MM.1S (cell line): ENCODE results near the gene PARVA.

Experiments
- DNase-seq: peaks from one replicate; pipeline ENCODE4 v3.0.0-alpha.2; 2015
- H2AFZ ChIP-seq: fragments of 300-600 bp; sonication (generic); 2 replicates; pipeline ENCODE4 v1.6.0; 2016; ENCODE audit warnings: antibody characterized with exemption, low read length
- H3F3A ChIP-seq: fragments of 300-600 bp; sonication (generic); 2 replicates; pipeline ENCODE4 v1.6.1; 2016; ENCODE audit warnings: mild to moderate bottlenecking, antibody characterized with exemption, low read length, moderate library complexity, mixed read lengths; ENCODE audit not compliant: insufficient read depth
- H3K27ac ChIP-seq: fragments of 300-600 bp; sonication (generic); 2 replicates; pipeline ENCODE4 v1.5.1; 2016; ENCODE audit warnings: mild to moderate bottlenecking, low read length
- H3K27me3 ChIP-seq: fragments of 300-600 bp; sonication (generic); replicated peaks from 2 replicates; pipeline ENCODE4 v1.6.0; 2016; ENCODE audit warnings: low read length; ENCODE audit not compliant: insufficient read depth
- H3K36me3 ChIP-seq: fragments of 300-600 bp; sonication (generic); replicated peaks from 2 replicates; pipeline ENCODE4 v1.6.1; 2016; ENCODE audit warnings: mild to moderate bottlenecking, low read length, mixed read lengths; ENCODE audit not compliant: insufficient read depth
- H3K4me1 ChIP-seq: fragments of 300-600 bp; sonication (generic); 2 replicates; pipeline ENCODE4 v1.6.1; 2016; ENCODE audit warnings: low read length, mixed read lengths
- H3K4me2 ChIP-seq: fragments of 300-600 bp; sonication (generic); 2 replicates; pipeline ENCODE4 v1.6.0; 2016; ENCODE audit warnings: low read depth, low read length
- H3K4me3 ChIP-seq: fragments of 300-600 bp; sonication (generic); 2 replicates; pipeline ENCODE4 v1.5.1; 2016; ENCODE audit warnings: low read length, mixed read lengths
- H3K79me2 ChIP-seq: fragments of 300-600 bp; sonication (generic); 2 replicates; pipeline ENCODE4 v1.6.1; 2016; ENCODE audit warnings: mixed run types, low read length, mixed read lengths
- H3K9ac ChIP-seq: fragments of 300-600 bp; sonication (generic); 2 replicates; pipeline ENCODE4 v1.6.1; 2016; ENCODE audit warnings: low read length, mixed read lengths
- H3K9me2 ChIP-seq: fragments of 300-600 bp; sonication (generic); replicated peaks from 2 replicates; pipeline ENCODE4 v1.6.1; 2016; ENCODE audit warnings: mild to moderate bottlenecking, low read length, mixed read lengths; ENCODE audit not compliant: insufficient read depth
- H3K9me3 ChIP-seq: fragments of 300-600 bp; sonication (generic); replicated peaks from 2 replicates; pipeline ENCODE4 v1.6.1; 2016; ENCODE audit warnings: mild to moderate bottlenecking, low read length, mixed read lengths; ENCODE audit not compliant: insufficient read depth
- H4K20me1 ChIP-seq: fragments of 300-600 bp; sonication (generic); 2 replicates; pipeline ENCODE4 v1.6.1; 2016; ENCODE audit warnings: mild to moderate bottlenecking, low read length, moderate library complexity, mixed read lengths; ENCODE audit not compliant: insufficient read depth
- CTCF ChIP-seq: fragments of 300-600 bp; sonication (generic); IDR thresholded peaks from 2 replicates; pipeline ENCODE4 v1.5.1; 2016; ENCODE audit warnings: antibody characterized with exemption, low read length, mixed read lengths
- EZH2 ChIP-seq: fragments of 300-600 bp; sonication (generic); optimal IDR thresholded peaks from 2 replicates; pipeline ENCODE3; 2017; ENCODE audit warnings: low read depth, mild to moderate bottlenecking, antibody characterized with exemption, low read length, mixed read lengths
- EZH2phosphoT487 ChIP-seq: fragments of 300-600 bp; sonication (generic); IDR thresholded peaks from 2 replicates; pipeline ENCODE4 v1.6.1; 2018; ENCODE audit warnings: antibody characterized with exemption, low read length

The PARVA gene

GRCh38 chr11:12539572-12539971, 162.2 kb downstream of the PARVA start:
- TF ChIP-seq EZH2phosphoT487 (no peak), CTCF (no peak), EZH2 (no peak)
- no peaks in the 10 kb centered on the region for H4K20me1 ChIP-seq
- no peaks in the 10 kb centered on the region for H3K27me3 ChIP-seq
- no peak overlapping the region for H3K27ac ChIP-seq
- no peaks in the 10 kb centered on the region for H3K9me2 ChIP-seq
- no peak overlapping the region for H2AFZ ChIP-seq
- H3K4me2 ChIP-seq, result no peak overlapping the region
- H3K9ac ChIP-seq, result no peak overlapping the region
- no peaks in the 10 kb centered on the region for H3K79me2 ChIP-seq
- no peak overlapping the region for H3K4me3 ChIP-seq
- no peaks in the 10 kb centered on the region for H3K9me3 ChIP-seq
- H3K4me1 ChIP-seq, result no peaks in the 10 kb centered on the region
- no peaks in the 10 kb centered on the region for H3K36me3 ChIP-seq
- DNase-seq, result no peak
- H3F3A ChIP-seq, result no peaks in the 10 kb centered on the region

- no peak overlapping the region for H3K4me2 ChIP-seq
- no peak overlapping the region for H2AFZ ChIP-seq
- H3K4me1 ChIP-seq, result no peaks in the 10 kb centered on the region
Measured at GRCh38 chr11:12540075-12540680, 162.8 kb downstream of the PARVA start.

GRCh38 chr11:12540913-12541582, 163.7 kb downstream of the PARVA start:
- H3K4me3 ChIP-seq, result no peak overlapping the region
- no peaks in the 10 kb centered on the region for H3K9me3 ChIP-seq
- no peaks in the 10 kb centered on the region for H3K9me2 ChIP-seq
- H3K36me3 ChIP-seq, result no peaks in the 10 kb centered on the region
- no peak for TF ChIP-seq CTCF
- no peak for TF ChIP-seq EZH2
- no peak for TF ChIP-seq EZH2phosphoT487
- H3K27ac ChIP-seq, result no peak overlapping the region
- no peak overlapping the region for H2AFZ ChIP-seq
- H3K9ac ChIP-seq, result no peak overlapping the region
- no peak for DNase-seq
- no peaks in the 10 kb centered on the region for H3K27me3 ChIP-seq
- no peaks in the 10 kb centered on the region for H3F3A ChIP-seq
- H3K4me2 ChIP-seq, result no peak overlapping the region
- H3K4me1 ChIP-seq, result no peaks in the 10 kb centered on the region
- H4K20me1 ChIP-seq, result no peaks in the 10 kb centered on the region
- H3K79me2 ChIP-seq, result no peaks in the 10 kb centered on the region

More at GRCh38 chr11:12540075-12540680, 162.8 kb downstream of the PARVA start:
- Histone ChIP-seq H3K9me2 (no peaks in the 10 kb centered on the region), H3K27me3 (no peaks in the 10 kb centered on the region), H4K20me1 (no peaks in the 10 kb centered on the region), H3K36me3 (no peaks in the 10 kb centered on the region), H3K27ac (no peak overlapping the region), H3K79me2 (no peaks in the 10 kb centered on the region), H3K4me3 (no peak overlapping the region), H3K9ac (no peak overlapping the region), H3K9me3 (no peaks in the 10 kb centered on the region), H3F3A (no peaks in the 10 kb centered on the region)
- no peak for TF ChIP-seq EZH2
- no peak for TF ChIP-seq EZH2phosphoT487
- TF ChIP-seq CTCF, result no peak
- DNase-seq, result no peak
